ENCODE measurements around the gene VNN1.

VNN1 gene
- long read RNA-seq, donor 1, result 0 reads
- long read RNA-seq, donor 2, result 0 reads
- long read RNA-seq, donor 3, result 0 reads
- long read RNA-seq, donor 4, result 0 reads
- long read RNA-seq, donor 5, result 0 reads
- long read RNA-seq, donor 6, result 0 reads
- long read RNA-seq, donor 7, result 0 reads
- long read RNA-seq, donor 8, result 0 reads

- DNase-seq, result no peak
These were observed at the start of gene VNN1 for GRCh38 chr6:132713352-132714134. Gene VNN1, minus strand, starts transcription at chr6:132714055. Its CDS starts 20 bp downstream, at chr6:132714035.

GRCh38 chr6:132763269-132763668, 49.4 kb upstream of the VNN1 start:
- no peak for DNase-seq

GRCh38 chr6:132760256-132760655, 46.4 kb upstream of the VNN1 start:
- DNase-seq, result no peak

GRCh38 chr6:132758689-132759088, 44.8 kb upstream of the VNN1 start:
- no peak for DNase-seq

- no peak for DNase-seq
These were observed 38.4 kb upstream of the VNN1 start for GRCh38 chr6:132752255-132752654.

GRCh38 chr6:132751828-132752227, 38.0 kb upstream of the VNN1 start:
- no peak for DNase-seq

GRCh38 chr6:132751306-132751705, 37.5 kb upstream of the VNN1 start:
- no peak for DNase-seq

- no peak for DNase-seq
These were observed 36.8 kb upstream of the VNN1 start for GRCh38 chr6:132750455-132751248.

- DNase-seq, result no peak
These were observed 35.3 kb upstream of the VNN1 start for GRCh38 chr6:132749111-132749510.

- DNase-seq, result no peak
These were observed 34.6 kb upstream of the VNN1 start for GRCh38 chr6:132748446-132748845.

- DNase-seq, result no peak
These were observed 32.2 kb upstream of the VNN1 start for GRCh38 chr6:132746048-132746447.

- no peak for DNase-seq
These were observed 28.6 kb upstream of the VNN1 start for GRCh38 chr6:132742495-132742894.

GRCh38 chr6:132741281-132741680, 27.4 kb upstream of the VNN1 start:
- no peak for DNase-seq

GRCh38 chr6:132736239-132736638, 22.4 kb upstream of the VNN1 start:
- no peak for DNase-seq

GRCh38 chr6:132734694-132735236, 20.9 kb upstream of the VNN1 start:
- DNase-seq, result no peak

GRCh38 chr6:132733814-132734213, 20.0 kb upstream of the VNN1 start:
- no peak for DNase-seq

GRCh38 chr6:132733283-132733682, 19.4 kb upstream of the VNN1 start:
- DNase-seq, result no peak

- no peak for DNase-seq
These were observed 17.2 kb upstream of the VNN1 start for GRCh38 chr6:132731086-132731485.

GRCh38 chr6:132730560-132730959, 16.7 kb upstream of the VNN1 start:
- no peak for DNase-seq

GRCh38 chr6:132728616-132729015, 14.8 kb upstream of the VNN1 start:
- DNase-seq, result no peak

- no peak for DNase-seq
These were observed 12.7 kb upstream of the VNN1 start for GRCh38 chr6:132726608-132726975.

GRCh38 chr6:132725947-132726607, 12.2 kb upstream of the VNN1 start:
- no peak for DNase-seq

- DNase-seq, result no peak
These were observed 11.6 kb upstream of the VNN1 start for GRCh38 chr6:132725471-132725870.
